Progenitor cell of endocrine pancreas (in vitro differentiated cells): Measurements from ENCODE around the gene IL17D. TPM values are rescaled to one million over a fixed set of nuclear protein-coding genes. Genes with fewer than 3 reads are reported as not detected.

ENCODE experiments used
- DNase-seq: peaks from one replicate; pipeline ENCODE4 v3.0.0; 2021; ENCODE audit warnings: low spot score; ENCODE audit not compliant: unreplicated experiment
- H3K27ac Mint-ChIP-seq: 2 replicates; pipeline ENCODE4 v1.8.0; 2021; ENCODE audit warnings: mild to moderate bottlenecking, moderate library complexity, mixed read lengths
- H3K27me3 Mint-ChIP-seq: 2 replicates; pipeline ENCODE4 v1.8.0; 2021; ENCODE audit warnings: mixed read lengths
- H3K36me3 Mint-ChIP-seq: 2 replicates; pipeline ENCODE4 v1.8.0; 2022; ENCODE audit warnings: mixed read lengths; ENCODE audit not compliant: insufficient read depth
- H3K4me1 Mint-ChIP-seq: 2 replicates; pipeline ENCODE4 v1.8.0; 2021; ENCODE audit warnings: low read depth, mixed read lengths
- H3K4me3 Mint-ChIP-seq: 2 replicates; pipeline ENCODE4 v1.8.0; 2021; ENCODE audit warnings: low read depth, mild to moderate bottlenecking, moderate library complexity, mixed read lengths
- H3K9me3 Mint-ChIP-seq: 2 replicates; pipeline ENCODE4 v1.8.0; 2021; ENCODE audit warnings: low read depth, mixed read lengths
- CTCF ChIP-seq: fragments of 200-600 bp; sonication (generic); IDR thresholded peaks from one replicate; pipeline ENCODE4 v1.5.0; 2021; ENCODE audit warnings: antibody characterized with exemption, mild to moderate bottlenecking; ENCODE audit not compliant: unreplicated experiment
- total RNA-seq: library from RNA; stranded (reverse); gene quantifications from 2 replicates; pipeline ENCODE4 v1.2.1, GENCODE V29; 2021

The IL17D gene
- total RNA-seq, 1 donor from 2014 or later: 6.4 TPM

DNA sequence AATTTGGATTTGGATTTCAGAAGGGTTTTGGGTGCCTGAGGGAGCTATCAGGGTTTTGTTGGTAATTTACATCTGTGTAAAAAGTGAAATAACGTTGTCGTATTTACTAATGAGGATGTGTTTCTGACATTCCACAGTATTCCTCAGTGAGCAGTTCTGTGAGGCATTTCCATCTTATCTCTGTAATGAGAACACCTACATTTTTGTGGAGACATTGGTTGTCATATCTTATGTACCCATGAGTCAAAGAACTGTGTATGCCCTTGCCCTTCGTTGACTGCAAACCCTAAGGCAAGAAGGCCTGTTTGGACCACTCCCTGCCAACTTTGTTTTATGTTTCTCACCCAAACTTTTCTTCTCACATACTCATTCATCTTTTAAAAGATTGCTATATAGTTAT lies 14.2 kb upstream of the IL17D start:
- Mint-ChIP-seq H3K4me1 (no peaks in the 10 kb centered on the region), H3K27me3 (no peaks in the 10 kb centered on the region), H3K27ac (no peak overlapping the region), H3K4me3 (no peak overlapping the region), H3K36me3 (no peaks in the 10 kb centered on the region), H3K9me3 (no peaks in the 10 kb centered on the region)
- no peak for TF ChIP-seq CTCF
- no peak for DNase-seq

DNA sequence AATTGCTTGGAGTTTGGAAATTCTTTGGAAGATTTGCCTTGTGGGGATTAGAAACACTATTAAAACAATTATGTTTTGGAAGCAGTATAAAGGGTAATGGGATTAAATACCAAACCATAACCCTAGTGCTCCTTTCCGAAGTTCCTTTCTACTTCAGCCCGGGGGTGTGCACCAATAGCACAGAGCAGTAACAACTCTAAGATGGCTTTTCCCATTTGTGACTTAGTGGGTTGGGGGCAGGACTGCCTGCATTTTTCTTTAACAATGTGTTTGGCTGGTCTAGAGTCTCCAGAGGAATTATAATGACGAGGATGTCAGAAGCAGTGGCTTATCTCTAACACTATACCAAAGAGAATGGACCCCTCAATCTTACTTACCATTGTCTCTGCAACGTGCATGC lies 11.9 kb upstream of the IL17D start:
- Mint-ChIP-seq H3K4me1 (no peaks in the 10 kb centered on the region), H3K36me3 (no peaks in the 10 kb centered on the region), H3K27ac (no peak overlapping the region), H3K27me3 (no peaks in the 10 kb centered on the region), H3K4me3 (no peak overlapping the region), H3K9me3 (no peaks in the 10 kb centered on the region)
- DNase-seq: no peak
- TF ChIP-seq CTCF: no peak

DNA sequence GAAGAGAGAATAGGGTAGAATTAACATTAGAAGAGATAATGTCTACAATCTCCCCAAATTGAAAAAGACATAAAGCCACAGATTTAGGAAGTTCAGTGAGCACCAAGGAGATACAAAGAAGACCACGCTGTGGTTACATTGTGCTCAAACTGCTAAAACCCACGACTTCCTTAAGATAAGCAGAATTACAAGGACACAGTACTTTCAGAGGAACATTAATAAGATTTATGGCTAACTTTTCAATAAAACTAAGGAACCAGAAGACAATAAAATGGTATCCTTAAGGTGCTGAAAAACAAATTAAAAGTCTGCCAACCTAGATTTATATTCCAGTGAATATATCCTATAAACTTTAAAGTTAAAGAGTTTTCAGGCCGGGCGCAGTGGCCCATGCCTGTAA lies 7.4 kb upstream of the IL17D start:
- DNase-seq: no peak
- TF ChIP-seq CTCF: no peak
- Mint-ChIP-seq H3K4me3 (no peak overlapping the region), H3K9me3 (no peaks in the 10 kb centered on the region), H3K4me1 (peaks cover 6% of the 10 kb centered on the region), H3K27me3 (peaks cover 8% of the 10 kb centered on the region), H3K27ac (no peak overlapping the region), H3K36me3 (peaks cover 5% of the 10 kb centered on the region)

GRCh38 chr13:20699715-20700114 lies 3.8 kb upstream of the IL17D start:
- H3K4me3 Mint-ChIP-seq: no peak overlapping the region
- no peak overlapping the region for H3K27ac Mint-ChIP-seq
- DNase-seq: no peak
- H3K27me3 Mint-ChIP-seq: peaks cover 8% of the 10 kb centered on the region
- TF ChIP-seq CTCF: no peak
- peaks cover 11% of the 10 kb centered on the region for H3K4me1 Mint-ChIP-seq
- no peaks in the 10 kb centered on the region for H3K9me3 Mint-ChIP-seq
- H3K36me3 Mint-ChIP-seq: peaks cover 5% of the 10 kb centered on the region

GRCh38 chr13:20700288-20700687 lies 3.2 kb upstream of the IL17D start:
- Mint-ChIP-seq H3K4me3 (no peak overlapping the region), H3K27me3 (peaks cover 8% of the 10 kb centered on the region), H3K4me1 (peaks cover 11% of the 10 kb centered on the region), H3K9me3 (no peaks in the 10 kb centered on the region), H3K36me3 (peaks cover 5% of the 10 kb centered on the region), H3K27ac (no peak overlapping the region)
- no peak for TF ChIP-seq CTCF
- DNase-seq: no peak

DNA sequence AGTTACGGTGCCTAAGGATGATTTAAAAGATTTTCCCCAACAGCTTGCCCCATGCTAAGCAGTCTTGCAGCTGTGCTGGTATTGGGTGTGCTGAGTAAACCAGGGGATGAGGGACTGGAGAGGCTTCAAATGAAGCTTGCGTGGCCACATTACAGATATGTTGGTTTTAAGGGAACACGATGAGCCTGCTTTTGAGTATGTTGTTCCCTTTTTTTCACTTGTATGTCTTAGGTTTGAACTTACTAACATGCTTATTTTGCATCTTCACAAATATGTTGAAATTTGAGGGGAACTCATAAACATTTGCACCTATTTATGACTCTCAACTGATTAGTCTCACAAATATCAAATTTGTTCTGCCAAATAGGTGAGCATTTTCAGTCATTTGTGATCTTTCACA lies 2.0 kb upstream of the IL17D start:
- Mint-ChIP-seq H3K4me3 (peak overlapping the region; percentile 14), H3K4me1 (peaks cover 11% of the 10 kb centered on the region), H3K27me3 (peaks cover 11% of the 10 kb centered on the region), H3K9me3 (no peaks in the 10 kb centered on the region), H3K27ac (no peak overlapping the region), H3K36me3 (peaks cover 5% of the 10 kb centered on the region)
- TF ChIP-seq CTCF: no peak
- no peak for DNase-seq
